ENCODE measurements around the gene KIF12. TPM values are rescaled to one million over a fixed set of nuclear protein-coding genes. Genes with fewer than 3 reads are reported as not detected.
"Not testable (repeated sequence)": the region's sequence is repeated elsewhere in the genome, so short reads cannot be mapped to it uniquely, and the experiment has no call there.

The KIF12 gene
- total RNA-seq, 2 experiments from 2014 or later = not detected

- intact Hi-C loops (cut with micrococcal nuclease) = no loop called here
- POLR2A ChIA-PET = no interaction called here
- H3K27ac Mint-ChIP-seq = no peak overlapping the region
- DNase-seq = no peak
- H3K4me3 Mint-ChIP-seq = no peak overlapping the region
- H3K36me3 Mint-ChIP-seq = peaks cover 2% of the 10 kb centered on the region
- CTCF ChIA-PET = no interaction called here
- H3K27me3 Mint-ChIP-seq = peaks cover 9% of the 10 kb centered on the region
- H3K4me1 Mint-ChIP-seq (ENCODE audit: low read depth) = no peaks in the 10 kb centered on the region
- peaks cover 12% of the 10 kb centered on the region for H3K9me3 Mint-ChIP-seq
These were observed 32.9 kb upstream of the KIF12 start for GRCh38 chr9:114131808-114132549.

DNA sequence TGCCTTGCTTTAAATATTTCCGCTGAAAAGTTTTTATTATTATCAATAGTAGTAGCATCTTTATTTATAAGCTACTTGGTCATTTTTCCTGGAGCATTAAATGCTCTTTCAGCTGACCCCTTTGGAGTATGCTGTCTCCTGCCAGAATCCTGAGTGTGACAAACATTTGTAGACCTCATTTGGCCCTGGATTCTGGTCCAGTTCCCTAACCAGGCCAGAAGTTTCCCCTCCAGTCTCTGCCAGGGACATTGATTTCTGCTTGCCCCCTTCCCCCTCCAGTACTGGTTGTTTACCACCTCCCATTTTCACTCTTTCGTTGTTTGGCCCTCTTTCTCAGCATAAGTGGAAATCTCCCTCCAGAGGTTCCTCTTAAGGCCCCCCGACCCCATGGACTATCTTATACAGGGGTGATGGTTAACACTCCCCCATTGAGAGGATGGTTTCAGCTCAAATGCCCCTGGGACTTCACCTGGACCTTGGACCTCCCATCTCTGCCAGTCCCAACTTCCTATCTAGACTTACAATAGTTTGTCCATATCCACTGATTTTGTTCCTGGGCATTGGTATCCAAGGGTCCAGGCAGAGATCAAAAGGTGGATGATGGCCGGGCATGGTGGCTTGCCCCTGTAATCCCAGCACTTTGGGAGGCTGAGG is 31.7 kb upstream of the KIF12 start:
- H3K4me3 Mint-ChIP-seq = no peak overlapping the region
- no peak for DNase-seq
- no peak overlapping the region for H3K27ac Mint-ChIP-seq
- ChIA-PET POLR2A (no interaction called here), CTCF (no interaction called here)
- H3K4me1 Mint-ChIP-seq (ENCODE audit: low read depth) = no peaks in the 10 kb centered on the region
- H3K36me3 Mint-ChIP-seq = peaks cover 2% of the 10 kb centered on the region
- intact Hi-C loops (cut with micrococcal nuclease) = no loop called here
- H3K9me3 Mint-ChIP-seq = peaks cover 12% of the 10 kb centered on the region
- peaks cover 9% of the 10 kb centered on the region for H3K27me3 Mint-ChIP-seq

GRCh38 chr9:114130141-114130540 is 31.0 kb upstream of the KIF12 start:
- Mint-ChIP-seq H3K4me3 (no peak overlapping the region), H3K27me3 (peaks cover 9% of the 10 kb centered on the region), H3K9me3 (peaks cover 12% of the 10 kb centered on the region), H3K36me3 (peaks cover 2% of the 10 kb centered on the region), H3K27ac (no peak overlapping the region), H3K4me1 (ENCODE audit: low read depth) (no peaks in the 10 kb centered on the region)
- CTCF ChIA-PET = no interaction called here
- DNase-seq = no peak
- POLR2A ChIA-PET = interaction anchor here (0.6 kb wide), 1 partner anchor 342 kb away, joined by 3 read pairs; no protein-coding TSS in a partner anchor
- intact Hi-C loops (cut with micrococcal nuclease) = no loop called here

GRCh38 chr9:114128759-114129158 is 29.7 kb upstream of the KIF12 start:
- DNase-seq; intact Hi-C loops (cut with micrococcal nuclease); POLR2A ChIA-PET; H3K4me1 Mint-ChIP-seq (ENCODE audit: low read depth); H3K4me3 Mint-ChIP-seq; H3K36me3 Mint-ChIP-seq; H3K27ac Mint-ChIP-seq; H3K27me3 Mint-ChIP-seq: not testable (repeated sequence)
- peaks cover 12% of the 10 kb centered on the region for H3K9me3 Mint-ChIP-seq
- CTCF ChIA-PET = interaction anchor here (1.3 kb wide), 1 partner anchor 26 kb away, joined by 3 read pairs; the partner anchor contains the start of gene COL27A1

- DNase-seq = no peak
- intact Hi-C loops (cut with micrococcal nuclease) = no loop called here
- no peak overlapping the region for H3K4me3 Mint-ChIP-seq
- CTCF ChIA-PET = interaction anchor here (1.0 to 1.5 kb wide), 3 partner anchors 17 to 44 kb away, joined by 3 to 4 read pairs (median 3); no protein-coding TSS in a partner anchor
- H3K9me3 Mint-ChIP-seq = peaks cover 12% of the 10 kb centered on the region
- H3K27ac Mint-ChIP-seq = no peak overlapping the region
- POLR2A ChIA-PET = no interaction called here
- no peaks in the 10 kb centered on the region for H3K4me1 Mint-ChIP-seq (ENCODE audit: low read depth)
- peaks cover 2% of the 10 kb centered on the region for H3K36me3 Mint-ChIP-seq
- peaks cover 9% of the 10 kb centered on the region for H3K27me3 Mint-ChIP-seq
These were observed 27.4 kb upstream of the KIF12 start for GRCh38 chr9:114126247-114127060.

DNA sequence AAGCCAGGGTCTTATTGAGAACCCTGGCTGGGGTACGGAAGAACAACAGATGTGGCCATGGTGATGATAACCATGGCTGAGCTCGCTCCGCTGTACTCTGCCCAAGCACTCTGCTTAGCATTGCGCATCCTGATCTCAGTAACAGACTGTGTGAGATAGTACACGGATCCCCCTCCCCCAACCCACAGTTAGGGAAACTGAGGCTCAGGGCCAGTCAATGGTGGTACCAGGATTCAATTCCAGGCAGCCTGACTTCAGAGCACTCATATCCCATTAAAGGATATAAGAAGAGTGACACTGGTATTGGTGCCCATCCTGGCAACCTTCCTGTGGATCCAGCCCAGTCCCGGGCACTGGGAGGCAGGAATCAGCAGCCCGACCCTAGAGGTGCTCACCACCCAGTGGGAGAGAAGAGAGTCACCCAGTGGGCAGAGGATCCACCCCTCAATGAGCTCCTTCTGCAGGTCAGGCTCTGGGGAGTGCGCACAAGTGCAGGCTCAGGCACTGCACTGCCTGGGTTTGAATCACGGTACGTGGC is 26.5 kb upstream of the KIF12 start:
- Mint-ChIP-seq H3K27ac (no peak overlapping the region), H3K9me3 (peaks cover 12% of the 10 kb centered on the region), H3K4me3 (no peak overlapping the region), H3K4me1 (ENCODE audit: low read depth) (no peaks in the 10 kb centered on the region), H3K27me3 (peaks cover 9% of the 10 kb centered on the region), H3K36me3 (peaks cover 2% of the 10 kb centered on the region)
- no peak for DNase-seq
- ChIA-PET CTCF (interaction anchor here (1.0 kb wide), 1 partner anchor 43 kb away, joined by 3 read pairs; no protein-coding TSS in a partner anchor), POLR2A (no interaction called here)
- intact Hi-C loops (cut with micrococcal nuclease) = no loop called here

- no peak overlapping the region for H3K27ac Mint-ChIP-seq
- peaks cover 2% of the 10 kb centered on the region for H3K36me3 Mint-ChIP-seq
- peaks cover 12% of the 10 kb centered on the region for H3K9me3 Mint-ChIP-seq
- ChIA-PET POLR2A (no interaction called here), CTCF (interaction anchor here (1.0 kb wide), 1 partner anchor 42 kb away, joined by 3 read pairs; no protein-coding TSS in a partner anchor)
- H3K4me1 Mint-ChIP-seq (ENCODE audit: low read depth) = no peaks in the 10 kb centered on the region
- H3K4me3 Mint-ChIP-seq = no peak overlapping the region
- intact Hi-C loops (cut with micrococcal nuclease) = no loop called here
- no peak for DNase-seq
- H3K27me3 Mint-ChIP-seq = peaks cover 9% of the 10 kb centered on the region
These were observed 25.8 kb upstream of the KIF12 start for GRCh38 chr9:114124666-114125475.

GRCh38 chr9:114124138-114124537 is 25.0 kb upstream of the KIF12 start:
- no peaks in the 10 kb centered on the region for H3K4me1 Mint-ChIP-seq (ENCODE audit: low read depth)
- no peak for DNase-seq

GRCh38 chr9:114123031-114123977 is 24.2 kb upstream of the KIF12 start:
- H3K27ac Mint-ChIP-seq = no peak overlapping the region
- H3K4me1 Mint-ChIP-seq (ENCODE audit: low read depth) = no peaks in the 10 kb centered on the region
- DNase-seq = no peak
- peaks cover 12% of the 10 kb centered on the region for H3K9me3 Mint-ChIP-seq
- H3K36me3 Mint-ChIP-seq = peaks cover 2% of the 10 kb centered on the region
- no peak overlapping the region for H3K4me3 Mint-ChIP-seq
- intact Hi-C loops (cut with micrococcal nuclease) = no loop called here
- H3K27me3 Mint-ChIP-seq = peaks cover 10% of the 10 kb centered on the region
- ChIA-PET POLR2A (no interaction called here), CTCF (no interaction called here)

More at GRCh38 chr9:114124138-114124537, 25.0 kb upstream of the KIF12 start:
- ChIA-PET CTCF (no interaction called here), POLR2A (no interaction called here)
- Mint-ChIP-seq H3K9me3 (peaks cover 12% of the 10 kb centered on the region), H3K36me3 (peaks cover 2% of the 10 kb centered on the region), H3K27me3 (peaks cover 9% of the 10 kb centered on the region), H3K4me3 (no peak overlapping the region), H3K27ac (no peak overlapping the region)
- intact Hi-C loops (cut with micrococcal nuclease) = no loop called here

- Mint-ChIP-seq H3K4me1 (ENCODE audit: low read depth) (no peaks in the 10 kb centered on the region), H3K27ac (no peak overlapping the region), H3K36me3 (peaks cover 2% of the 10 kb centered on the region), H3K4me3 (no peak overlapping the region), H3K27me3 (peaks cover 13% of the 10 kb centered on the region), H3K9me3 (peaks cover 4% of the 10 kb centered on the region)
- intact Hi-C loops (cut with micrococcal nuclease) = no loop called here
- no peak for DNase-seq
- CTCF ChIA-PET = no interaction called here
- POLR2A ChIA-PET = no interaction called here
These were observed 23.3 kb upstream of the KIF12 start for GRCh38 chr9:114122136-114123027.

Measured in activated CD4-positive, alpha-beta memory T cell treated with anti-CD3 and anti-CD28 coated beads for 36 hours (primary cell).